Sigmoid colon (tissue), 7 donors: ENCODE results near the gene SKI. TPM values are rescaled to one million over a fixed set of nuclear protein-coding genes. Genes with fewer than 3 reads are reported as not detected.
A peak's percentile ranks its signal among the peaks of the same experiment; 100 is the strongest.

ENCODE experiments used
- DNase-seq: peaks from one replicate; pipeline ENCODE4 v3.0.0-alpha.2; 2019
- H3K27ac ChIP-seq, 4 donors: fragments of 200-600 bp; sonication (generic); one replicate each; pipeline ENCODE4 v1.5.1; 2016 to 2019; ENCODE audit warnings: mild to moderate bottlenecking in 1 of 4
- H3K27me3 ChIP-seq, 3 donors: fragments of 200-600 bp; sonication (generic); one replicate each; pipeline ENCODE4 v1.5.1; 2019; ENCODE audit warnings: mild to moderate bottlenecking in 1 of 3
- H3K36me3 ChIP-seq, 4 donors: fragments of 200-600 bp; sonication (generic); one replicate each; pipeline ENCODE4 v1.5.1; 2016 to 2019
- H3K4me1 ChIP-seq, 4 donors: fragments of 200-600 bp; sonication (generic); one replicate each; pipeline ENCODE4 v1.5.1; 2017 to 2019
- H3K4me3 ChIP-seq, 4 donors: fragments of 200-600 bp; sonication (generic); one replicate each; pipeline ENCODE4 v1.5.1; 2017 to 2019; ENCODE audit warnings: mild to moderate bottlenecking in 2 of 4, moderate library complexity in 1 of 4
- H3K9me3 ChIP-seq, 4 donors: fragments of 200-600 bp in 3 of 4; sonication (generic) in 3 of 4; one replicate each; pipeline versions ENCODE4 v1.5.1 to v1.6.1; 2013 to 2019
- EP300 ChIP-seq, 4 donors: sonication (generic); formaldehyde crosslinking; IDR thresholded peaks; one replicate each; pipeline ENCODE4 v1.6.1; 2017; ENCODE audit warnings: antibody characterized with exemption in 4 of 4
- POLR2A ChIP-seq, 2 donors: fragments of 450-650 bp; IDR thresholded peaks; one replicate each; pipeline ENCODE4 v1.6.1; 2016; ENCODE audit warnings: antibody characterized with exemption in 2 of 2, mild to moderate bottlenecking in 2 of 2, moderate library complexity in 2 of 2
- POLR2AphosphoS5 ChIP-seq, 4 donors: sonication (generic); formaldehyde crosslinking; IDR thresholded peaks; one replicate each; pipeline ENCODE4 v1.6.1; 2017; ENCODE audit warnings: antibody characterized with exemption in 4 of 4
- WGBS, 2 donors: extraction: QIAGEN DNeasy Blood & Tissue Kit; methylation state at CpG; one replicate each; pipeline ENCODE4 v1.1.7; 2013; 5-methylcytosine and 5-hydroxymethylcytosine counted together
- intact Hi-C: fragments of 100-400 bp; cut with DNase I; formaldehyde crosslinking; loops from one replicate; pipeline ENCODE4 v1.15.1; 2023
- polyA plus RNA-seq, 3 donors: library from polyadenylated mRNA; stranded (reverse); fragments of 200-250 nt; gene quantifications; one replicate each; pipeline ENCODE4 v1.2.3, GENCODE V29; 2013
- total RNA-seq, 4 donors: library from RNA; depleted of rRNA; stranded (reverse); fragments of >200 nt; gene quantifications; one replicate each; pipeline ENCODE4 v1.1.0, GENCODE V29; 2016
- TF ChIP-seq, protein P1 (sequence below), 4 experiments: fragments of 450-650 bp in 3 of 4; fragments of 200-600 bp in 1 of 4; IDR thresholded peaks; one replicate each; pipeline ENCODE4 v1.5.1; 2016 to 2019; ENCODE audit warnings: antibody characterized with exemption in 4 of 4, mild to moderate bottlenecking in 3 of 4, moderate library complexity in 2 of 4
- donor health status: healthy with polysubstance abuse.
- donor health status: Bipolar disorder and iron deficiency.
- donor health status: healthy.

The SKI gene
- total and polyA plus RNA-seq, 7 donors: 5.8 to 50.4 (median 19.3) TPM

DNA sequence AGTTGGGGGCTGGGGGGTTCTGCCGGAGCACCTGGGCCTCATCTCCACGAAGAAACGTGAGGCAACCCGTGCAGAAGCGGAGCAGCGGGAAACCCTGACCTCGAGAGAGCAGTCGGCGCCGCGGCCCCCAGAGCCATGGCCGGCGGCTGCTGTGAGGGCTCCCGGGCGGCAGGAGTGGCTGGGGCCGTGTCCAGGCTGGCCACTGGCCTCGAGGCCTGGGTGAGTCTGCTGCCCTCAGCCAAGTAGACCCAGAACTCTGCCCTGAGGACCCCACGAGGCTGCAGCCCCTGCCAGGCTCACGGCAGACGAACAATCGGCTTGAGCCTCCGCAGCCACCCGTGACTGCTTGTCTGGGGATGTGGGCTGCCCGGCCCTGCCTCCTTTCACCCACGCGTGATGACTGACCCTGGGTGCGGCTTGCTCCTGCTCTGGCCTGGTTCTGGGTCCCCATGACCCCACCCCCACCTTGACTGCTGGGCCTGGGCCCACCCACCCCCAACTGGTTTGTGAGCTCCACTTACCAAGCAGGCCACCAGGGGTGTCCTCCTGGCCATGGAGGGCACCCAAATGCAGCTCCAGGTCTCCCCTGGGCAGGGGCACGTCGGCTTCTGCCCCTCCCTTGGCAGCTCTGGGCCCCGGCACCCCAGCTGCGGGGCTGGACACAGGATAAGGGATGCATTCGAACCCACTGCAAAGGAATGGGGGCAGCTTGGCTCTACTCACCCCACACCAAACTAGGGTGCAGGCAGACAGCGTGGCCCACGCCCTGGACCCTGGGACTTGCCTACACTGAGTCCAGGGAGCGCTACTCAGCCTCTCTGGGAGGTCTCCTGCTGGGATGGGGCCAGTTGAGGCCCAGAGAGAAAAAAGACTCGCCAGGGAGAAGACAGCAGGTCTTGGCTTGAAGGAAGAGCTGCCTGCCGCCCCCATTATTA lies 129.1 kb downstream of the SKI start:
- H3K36me3 ChIP-seq: no peaks in the 10 kb centered on the region
- intact Hi-C loops: no loop called here
- TF ChIP-seq, protein P1, sequence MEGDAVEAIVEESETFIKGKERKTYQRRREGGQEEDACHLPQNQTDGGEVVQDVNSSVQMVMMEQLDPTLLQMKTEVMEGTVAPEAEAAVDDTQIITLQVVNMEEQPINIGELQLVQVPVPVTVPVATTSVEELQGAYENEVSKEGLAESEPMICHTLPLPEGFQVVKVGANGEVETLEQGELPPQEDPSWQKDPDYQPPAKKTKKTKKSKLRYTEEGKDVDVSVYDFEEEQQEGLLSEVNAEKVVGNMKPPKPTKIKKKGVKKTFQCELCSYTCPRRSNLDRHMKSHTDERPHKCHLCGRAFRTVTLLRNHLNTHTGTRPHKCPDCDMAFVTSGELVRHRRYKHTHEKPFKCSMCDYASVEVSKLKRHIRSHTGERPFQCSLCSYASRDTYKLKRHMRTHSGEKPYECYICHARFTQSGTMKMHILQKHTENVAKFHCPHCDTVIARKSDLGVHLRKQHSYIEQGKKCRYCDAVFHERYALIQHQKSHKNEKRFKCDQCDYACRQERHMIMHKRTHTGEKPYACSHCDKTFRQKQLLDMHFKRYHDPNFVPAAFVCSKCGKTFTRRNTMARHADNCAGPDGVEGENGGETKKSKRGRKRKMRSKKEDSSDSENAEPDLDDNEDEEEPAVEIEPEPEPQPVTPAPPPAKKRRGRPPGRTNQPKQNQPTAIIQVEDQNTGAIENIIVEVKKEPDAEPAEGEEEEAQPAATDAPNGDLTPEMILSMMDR (IDR thresholded peaks at IDR 0.05): no peak
- no peak for TF ChIP-seq POLR2A (IDR thresholded peaks at IDR 0.05)
- TF ChIP-seq POLR2AphosphoS5 (IDR thresholded peaks at IDR 0.05): no peak
- TF ChIP-seq EP300 (IDR thresholded peaks at IDR 0.05): no peak
- no peaks in the 10 kb centered on the region for H3K9me3 ChIP-seq
- peaks cover 0 to 37% (median 28%) of the 10 kb centered on the region in 4 donors for H3K4me1 ChIP-seq
- peak; percentile 50 for DNase-seq
- no peak overlapping the region for H3K4me3 ChIP-seq
- 91 to 92% methylated on average over 37 of the region's 37 CpGs for WGBS, 2 donors
- H3K27ac ChIP-seq: no peak overlapping the region
- H3K27me3 ChIP-seq: no peaks in the 10 kb centered on the region

DNA sequence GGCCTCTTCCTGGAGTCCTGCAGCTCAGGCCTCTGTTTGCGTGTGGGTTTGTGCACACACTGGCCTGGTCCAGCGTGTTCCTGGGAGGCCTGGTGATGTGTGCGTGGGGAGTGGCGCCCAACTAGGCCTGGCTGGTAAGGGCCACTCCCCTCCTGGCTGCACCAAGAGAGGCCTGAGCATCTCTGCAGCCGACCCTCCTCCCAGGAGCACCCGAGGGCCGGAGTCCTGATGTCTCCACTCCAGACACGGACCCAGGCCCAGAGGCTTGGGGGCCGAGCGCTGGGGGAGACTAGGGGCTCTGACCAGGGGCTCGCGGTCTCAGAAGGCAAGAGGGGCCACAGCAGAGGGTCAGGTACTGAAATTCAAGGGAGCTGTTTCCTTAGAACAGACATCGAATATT lies 130.0 kb downstream of the SKI start:
- peak; percentile 45 for DNase-seq
- no peaks in the 10 kb centered on the region for H3K36me3 ChIP-seq
- TF ChIP-seq EP300 (IDR thresholded peaks at IDR 0.05): no peak
- no peak for TF ChIP-seq POLR2A (IDR thresholded peaks at IDR 0.05)
- TF ChIP-seq POLR2AphosphoS5 (IDR thresholded peaks at IDR 0.05): no peak
- TF ChIP-seq, protein P1 (IDR thresholded peaks at IDR 0.05): no peak
- peaks cover 0 to 34% (median 28%) of the 10 kb centered on the region in 4 donors for H3K4me1 ChIP-seq
- no peaks in the 10 kb centered on the region for H3K27me3 ChIP-seq
- 90 to 91% methylated on average over 13 of the region's 13 CpGs for WGBS, 2 donors
- H3K9me3 ChIP-seq: no peaks in the 10 kb centered on the region
- H3K4me3 ChIP-seq: no peak overlapping the region
- intact Hi-C loops: no loop called here
- H3K27ac ChIP-seq: no peak overlapping the region

DNA sequence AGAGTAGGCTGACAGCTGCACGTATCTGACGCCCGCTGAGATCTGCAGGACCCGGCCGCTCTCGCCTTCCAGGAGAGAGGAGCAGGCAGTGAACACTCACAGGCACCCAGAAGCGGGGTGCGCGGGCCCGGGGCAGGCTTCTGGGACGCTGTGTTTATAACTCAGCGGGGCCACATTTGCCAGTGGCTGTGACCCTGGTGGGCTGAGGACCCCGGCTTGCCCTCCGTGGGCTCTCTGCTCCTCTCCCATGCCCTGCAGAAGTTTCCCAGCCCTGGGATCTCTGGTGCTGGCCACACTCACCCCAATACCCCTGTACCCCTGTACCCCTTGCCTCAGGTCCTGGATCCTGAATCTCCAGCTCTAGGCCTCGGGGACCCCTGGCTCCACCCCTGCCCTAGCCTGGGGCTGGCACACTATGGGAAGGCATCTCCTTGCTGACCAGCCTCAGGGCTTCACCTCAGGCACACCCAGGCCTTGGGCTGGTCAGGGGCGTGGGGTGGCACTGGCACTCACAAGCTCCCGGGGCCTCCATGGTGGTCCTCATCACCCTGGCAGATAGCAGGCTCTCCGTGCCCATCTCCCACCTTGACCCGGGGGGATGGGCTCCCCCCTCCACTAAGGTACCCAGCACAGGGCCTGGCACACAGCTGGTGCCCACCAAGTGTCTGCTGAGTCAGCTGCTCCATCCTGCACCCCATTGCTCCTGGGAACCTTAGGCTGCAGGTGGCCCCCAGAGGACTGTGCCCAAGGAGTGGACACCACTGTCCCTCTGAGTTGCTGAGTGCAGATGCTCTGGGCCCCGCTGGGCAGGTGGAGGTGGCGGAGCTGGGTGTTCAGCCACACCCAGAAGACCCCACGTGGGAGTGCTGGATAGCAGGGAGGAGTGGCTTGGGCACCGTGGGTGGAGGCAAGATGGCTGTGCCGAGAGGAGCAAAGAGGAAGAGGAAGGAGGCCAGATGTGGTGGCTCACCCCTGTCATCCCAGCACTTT lies 130.8 kb downstream of the SKI start:
- H3K9me3 ChIP-seq: no peaks in the 10 kb centered on the region
- intact Hi-C loops: no loop called here
- peak; percentile 53 for DNase-seq
- peaks cover 0 to 30% (median 27%) of the 10 kb centered on the region in 4 donors for H3K4me1 ChIP-seq
- no peaks in the 10 kb centered on the region for H3K36me3 ChIP-seq
- no peak for TF ChIP-seq POLR2AphosphoS5 (IDR thresholded peaks at IDR 0.05)
- TF ChIP-seq POLR2A (IDR thresholded peaks at IDR 0.05): no peak
- no peak for TF ChIP-seq EP300 (IDR thresholded peaks at IDR 0.05)
- TF ChIP-seq, protein P1 (IDR thresholded peaks at IDR 0.05): no peak
- WGBS, 2 donors: 85 to 94% methylated on average over 24 of the region's 24 CpGs
- peak overlapping the region in 1 of 4 donors; percentile 84 for H3K27ac ChIP-seq
- H3K4me3 ChIP-seq: no peak overlapping the region
- no peaks in the 10 kb centered on the region for H3K27me3 ChIP-seq

Other genes starting within 250 kb of the SKI start
- under 1 TPM in 1 of 4 donors, not detected in 3; 0.27 TPM for gene CFAP74, start 224.5 kb upstream of the SKI start, total RNA-seq
- gene CFAP74, start 224.5 kb upstream of the SKI start, polyA plus RNA-seq: under 1 TPM in 1 of 3 donors, not detected in 2; 0.03 TPM
- not detected for gene GABRD, start 209.0 kb upstream of the SKI start, total RNA-seq
- gene GABRD, start 209.0 kb upstream of the SKI start, polyA plus RNA-seq: under 1 TPM in 1 of 3 donors, not detected in 2; 0.51 TPM
- gene PRKCZ, start 177.9 kb upstream of the SKI start, total RNA-seq: 1 to 10 TPM; 1.4 to 4.8 (median 3.7) TPM
- 10 to 100 TPM; 37.7 to 52.9 (median 37.8) TPM for gene PRKCZ, start 177.9 kb upstream of the SKI start, polyA plus RNA-seq
- 10 to 100 TPM; 33.8 to 49.5 (median 39.6) TPM for gene FAAP20, start 33.5 kb upstream of the SKI start, total RNA-seq
- 10 to 100 TPM; 28.4 to 58.0 (median 56.5) TPM for gene FAAP20, start 33.5 kb upstream of the SKI start, polyA plus RNA-seq
- 1 to 10 TPM; 6.2 to 9.1 (median 6.7) TPM for gene MORN1, start 163.2 kb downstream of the SKI start, total RNA-seq
- 1 to 10 TPM; 2.4 to 9.1 (median 2.5) TPM for gene MORN1, start 163.2 kb downstream of the SKI start, polyA plus RNA-seq
- gene RER1, start 163.5 kb downstream of the SKI start, total RNA-seq: 10 to 100 TPM; 49.0 to 56.2 (median 50.7) TPM
- gene RER1, start 163.5 kb downstream of the SKI start, polyA plus RNA-seq: 100 to 1,000 TPM in 1 of 3 donors, 10 to 100 TPM in 2; 40.8 to 113 (median 52.2) TPM
- gene PEX10, start 184.2 kb downstream of the SKI start, total RNA-seq: 10 to 100 TPM; 12.8 to 17.0 (median 15.0) TPM
- 10 to 100 TPM in 2 of 3 donors, 1 to 10 TPM in 1; 9.9 to 21.9 (median 12.6) TPM for gene PEX10, start 184.2 kb downstream of the SKI start, polyA plus RNA-seq
- 1 to 10 TPM in 2 of 4 donors, under 1 TPM in 1, not detected in 1; 0.54 to 1.7 (median 1.1) TPM for gene PLCH2, start 248.0 kb downstream of the SKI start, total RNA-seq
- 1 to 10 TPM in 1 of 3 donors, under 1 TPM in 1, not detected in 1; 0.60 to 3.8 TPM for gene PLCH2, start 248.0 kb downstream of the SKI start, polyA plus RNA-seq